ENCODE measurements around the gene DGKK. TPM values are rescaled to one million over a fixed set of nuclear protein-coding genes. Genes with fewer than 3 reads are reported as not detected.

DGKK gene
- polyA plus RNA-seq, 1 donor (not counting 4 experiments of a cell fraction or from before 2014, with no cell fraction given), result not detected

DNA sequence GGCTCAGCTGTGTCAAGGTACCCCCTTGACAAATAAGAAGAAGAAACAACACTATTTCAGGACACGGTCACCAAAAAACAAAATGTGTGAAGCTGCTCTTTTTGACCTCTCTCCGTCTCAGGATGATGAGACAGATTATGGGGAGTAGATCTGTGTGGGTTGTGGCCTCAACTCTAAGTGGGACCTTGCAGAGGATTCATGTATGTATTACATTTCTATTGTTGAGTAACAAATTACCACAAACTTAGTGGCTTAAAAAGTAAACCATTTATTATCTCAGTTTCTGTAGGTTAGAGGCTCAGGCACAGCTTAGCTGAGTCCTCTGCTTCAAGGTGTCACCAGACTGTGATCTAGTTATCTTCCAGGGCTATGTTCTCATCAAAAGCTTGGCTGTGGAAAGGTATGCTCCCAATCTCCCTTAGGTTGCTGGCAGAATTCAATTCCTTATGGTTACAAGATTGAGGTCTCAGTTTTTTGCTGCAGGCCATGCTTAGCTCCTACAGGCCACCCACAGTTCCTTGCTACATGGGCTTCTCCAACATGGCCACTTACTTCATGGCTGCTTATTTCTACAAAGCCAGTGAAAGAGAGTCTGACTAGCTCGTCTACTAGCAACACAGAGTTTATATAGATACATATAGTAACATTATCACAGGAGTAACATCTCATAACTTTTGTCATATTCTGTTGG, 28.1 kb downstream of the DGKK start:
- dilution Hi-C loops (cut with MboI; ENCODE audit: extremely low pct_ligation_motif_present, low sequenced_read_pairs), result no loop called here
- Histone ChIP-seq H3K27me3 (ENCODE audit: control insufficient read depth, extremely low read depth, insufficient read depth, low read length) (no peaks in the 10 kb centered on the region), H3K4me1 (ENCODE audit: control insufficient read depth, extremely low read depth, insufficient read depth, low read length) (no peaks in the 10 kb centered on the region), H3K9ac (ENCODE audit: control insufficient read depth, extremely low read depth, insufficient read depth, low read length) (no peak overlapping the region), H3K4me2 (ENCODE audit: control insufficient read depth, extremely low read depth, insufficient read depth, low read depth, low read length) (no peak overlapping the region), H4K20me1 (ENCODE audit: control insufficient read depth, extremely low read depth, insufficient read depth, low read length) (no peaks in the 10 kb centered on the region), H3K9me1 (ENCODE audit: control insufficient read depth, extremely low read depth, insufficient read depth, low read length) (no peaks in the 10 kb centered on the region), H2AFZ (ENCODE audit: control insufficient read depth, low read length) (no peak overlapping the region), H3K27ac (ENCODE audit: control insufficient read depth, insufficient read depth, low read length) (no peak overlapping the region), H3K36me3 (ENCODE audit: control insufficient read depth in 2 of 2, extremely low read depth in 1 of 2, insufficient read depth in 2 of 2, low read length in 2 of 2) (no peaks in the 10 kb centered on the region), H3K9me3 (ENCODE audit: control insufficient read depth, low read depth, low read length) (no peaks in the 10 kb centered on the region), H3K4me3 (ENCODE audit: control insufficient read depth in 2 of 3, extremely low read depth in 1 of 3, insufficient read depth in 2 of 3, low read depth in 1 of 3, low read length in 3 of 3) (no peak overlapping the region), H3K79me2 (ENCODE audit: control insufficient read depth, insufficient read depth, low read length) (no peaks in the 10 kb centered on the region)
- DNase-seq (ENCODE audit: low read depth, low spot score) (no peak), FAIRE-seq (no peak)
- TF ChIP-seq, protein P1, sequence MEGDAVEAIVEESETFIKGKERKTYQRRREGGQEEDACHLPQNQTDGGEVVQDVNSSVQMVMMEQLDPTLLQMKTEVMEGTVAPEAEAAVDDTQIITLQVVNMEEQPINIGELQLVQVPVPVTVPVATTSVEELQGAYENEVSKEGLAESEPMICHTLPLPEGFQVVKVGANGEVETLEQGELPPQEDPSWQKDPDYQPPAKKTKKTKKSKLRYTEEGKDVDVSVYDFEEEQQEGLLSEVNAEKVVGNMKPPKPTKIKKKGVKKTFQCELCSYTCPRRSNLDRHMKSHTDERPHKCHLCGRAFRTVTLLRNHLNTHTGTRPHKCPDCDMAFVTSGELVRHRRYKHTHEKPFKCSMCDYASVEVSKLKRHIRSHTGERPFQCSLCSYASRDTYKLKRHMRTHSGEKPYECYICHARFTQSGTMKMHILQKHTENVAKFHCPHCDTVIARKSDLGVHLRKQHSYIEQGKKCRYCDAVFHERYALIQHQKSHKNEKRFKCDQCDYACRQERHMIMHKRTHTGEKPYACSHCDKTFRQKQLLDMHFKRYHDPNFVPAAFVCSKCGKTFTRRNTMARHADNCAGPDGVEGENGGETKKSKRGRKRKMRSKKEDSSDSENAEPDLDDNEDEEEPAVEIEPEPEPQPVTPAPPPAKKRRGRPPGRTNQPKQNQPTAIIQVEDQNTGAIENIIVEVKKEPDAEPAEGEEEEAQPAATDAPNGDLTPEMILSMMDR (optimal IDR thresholded peaks at IDR 0.05 in 1 of 3, IDR thresholded peaks at IDR 0.05 in 1 of 3, conservative IDR thresholded peaks at IDR 0.05 in 1 of 3; ENCODE audit: extremely low read depth in 1 of 3, insufficient read depth in 2 of 3, low read length in 3 of 3), result no peak
- no peak for TF ChIP-seq EZH2 (IDR thresholded peaks at IDR 0.05; ENCODE audit: low read length)

GRCh38 chrX:50436797-50437196, 33.8 kb downstream of the DGKK start:
- FAIRE-seq (no peak), DNase-seq (ENCODE audit: low read depth, low spot score) (no peak)
- H2AFZ ChIP-seq (ENCODE audit: control insufficient read depth, low read length), result no peak overlapping the region
- no peaks in the 10 kb centered on the region for H3K79me2 ChIP-seq (ENCODE audit: control insufficient read depth, insufficient read depth, low read length)
- H3K4me1 ChIP-seq (ENCODE audit: control insufficient read depth, extremely low read depth, insufficient read depth, low read length), result no peaks in the 10 kb centered on the region
- H3K27me3 ChIP-seq (ENCODE audit: control insufficient read depth, extremely low read depth, insufficient read depth, low read length), result no peaks in the 10 kb centered on the region
- H3K9me1 ChIP-seq (ENCODE audit: control insufficient read depth, extremely low read depth, insufficient read depth, low read length), result no peaks in the 10 kb centered on the region
- no peak overlapping the region for H3K9ac ChIP-seq (ENCODE audit: control insufficient read depth, extremely low read depth, insufficient read depth, low read length)
- no peak overlapping the region for H3K4me3 ChIP-seq (ENCODE audit: control insufficient read depth in 2 of 3, extremely low read depth in 1 of 3, insufficient read depth in 2 of 3, low read depth in 1 of 3, low read length in 3 of 3)
- no peaks in the 10 kb centered on the region for H4K20me1 ChIP-seq (ENCODE audit: control insufficient read depth, extremely low read depth, insufficient read depth, low read length)
- no peaks in the 10 kb centered on the region for H3K9me3 ChIP-seq (ENCODE audit: control insufficient read depth, low read depth, low read length)
- dilution Hi-C loops (cut with MboI; ENCODE audit: extremely low pct_ligation_motif_present, low sequenced_read_pairs), result no loop called here
- H3K36me3 ChIP-seq (ENCODE audit: control insufficient read depth in 2 of 2, extremely low read depth in 1 of 2, insufficient read depth in 2 of 2, low read length in 2 of 2), result no peaks in the 10 kb centered on the region
- H3K4me2 ChIP-seq (ENCODE audit: control insufficient read depth, extremely low read depth, insufficient read depth, low read depth, low read length), result no peak overlapping the region
- TF ChIP-seq, protein P1 (optimal IDR thresholded peaks at IDR 0.05 in 1 of 3, IDR thresholded peaks at IDR 0.05 in 1 of 3, conservative IDR thresholded peaks at IDR 0.05 in 1 of 3; ENCODE audit: extremely low read depth in 1 of 3, insufficient read depth in 2 of 3, low read length in 3 of 3), result no peak
- no peak for TF ChIP-seq EZH2 (IDR thresholded peaks at IDR 0.05; ENCODE audit: low read length)
- H3K27ac ChIP-seq (ENCODE audit: control insufficient read depth, insufficient read depth, low read length), result no peak overlapping the region
